Esophagus muscularis mucosa (tissue), 4 donors: ENCODE data around the gene ADAMTS19. TPM values are rescaled to one million over a fixed set of nuclear protein-coding genes. Genes with fewer than 3 reads are reported as not detected.
A peak's percentile ranks its signal among the peaks of the same experiment; 100 is the strongest.

Source experiments
- DNase-seq: peaks from one replicate; pipeline ENCODE4 v3.0.0-alpha.2; 2017; ENCODE audit errors: extremely low spot score
- H3K27ac ChIP-seq, 4 donors: fragments of 200-600 bp; sonication (generic); replicated peaks in 1 of 4; 1 replicate in 3 of 4; 2 replicates in 1 of 4; pipeline ENCODE4 v1.5.1; 2016 to 2019; ENCODE audit warnings: mild to moderate bottlenecking in 1 of 4
- H3K27me3 ChIP-seq, 4 donors: fragments of 200-600 bp; sonication (generic); one replicate each; pipeline versions ENCODE4 v1.5.1 to v1.6.0; 2016 to 2019
- H3K36me3 ChIP-seq, 4 donors: fragments of 200-600 bp; sonication (generic); one replicate each; pipeline ENCODE4 v1.5.1; 2016 to 2019
- H3K4me1 ChIP-seq, 4 donors: fragments of 200-600 bp; sonication (generic); one replicate each; pipeline ENCODE4 v1.5.1; 2016 to 2019
- H3K4me3 ChIP-seq, 4 donors: fragments of 200-600 bp; sonication (generic); 1 replicate in 2 of 4; 2 replicates in 2 of 4; pipeline ENCODE4 v1.5.1; 2016 to 2019; ENCODE audit warnings: mild to moderate bottlenecking in 4 of 4, moderate library complexity in 1 of 4
- H3K9me3 ChIP-seq, 4 donors: fragments of 200-600 bp; sonication (generic); 1 replicate in 3 of 4; 2 replicates in 1 of 4; pipeline ENCODE4 v1.5.1; 2016 to 2019
- CTCF ChIP-seq, 3 experiments: fragments of 200-600 bp in 2 of 3; fragments of 450-650 bp in 1 of 3; sonication (generic) in 2 of 3; IDR thresholded peaks; one replicate each; pipeline ENCODE4 v1.5.1; 2017 to 2019; ENCODE audit warnings: antibody characterized with exemption in 3 of 3, mild to moderate bottlenecking in 2 of 3, moderate library complexity in 1 of 3
- EP300 ChIP-seq: sonication (generic); formaldehyde crosslinking; IDR thresholded peaks from one replicate; pipeline ENCODE4 v1.6.1; 2017; ENCODE audit warnings: antibody characterized with exemption
- POLR2A ChIP-seq: fragments of 450-650 bp; IDR thresholded peaks from one replicate; pipeline ENCODE4 v1.6.1; 2017; ENCODE audit warnings: antibody characterized with exemption, moderate library complexity, mild to moderate bottlenecking, low read depth
- POLR2AphosphoS5 ChIP-seq, 2 donors: sonication (generic); formaldehyde crosslinking; IDR thresholded peaks; one replicate each; pipeline ENCODE4 v1.6.1; 2017; ENCODE audit warnings: antibody characterized with exemption in 2 of 2
- WGBS: methylation state at CpG from one replicate; pipeline ENCODE4 v1.1.5; 2018; 5-methylcytosine and 5-hydroxymethylcytosine counted together
- intact Hi-C: fragments of 100-400 bp; cut with DNase I; formaldehyde crosslinking; loops from one replicate; pipeline ENCODE4 v1.15.1; 2023
- total RNA-seq, 4 donors: library from RNA; depleted of rRNA; stranded (reverse); fragments of >200 nt; gene quantifications; one replicate each; pipeline versions ENCODE4 v1.1.0 to v1.2.1, GENCODE V29; 2016

Gene ADAMTS19
- 10 to 100 TPM in 2 of 4 donors, 1 to 10 TPM in 2; 8.5 to 23.4 (median 10.9) TPM for total RNA-seq

GRCh38 chr5:129459777-129460671 lies at the start of gene ADAMTS19:
TSS of gene ADAMTS19 (plus strand) at chr5:129460298. CDS start at chr5:129460392, 94 bp downstream.
- WGBS = 6% methylated on average over 21 of the region's 75 CpGs

DNA sequence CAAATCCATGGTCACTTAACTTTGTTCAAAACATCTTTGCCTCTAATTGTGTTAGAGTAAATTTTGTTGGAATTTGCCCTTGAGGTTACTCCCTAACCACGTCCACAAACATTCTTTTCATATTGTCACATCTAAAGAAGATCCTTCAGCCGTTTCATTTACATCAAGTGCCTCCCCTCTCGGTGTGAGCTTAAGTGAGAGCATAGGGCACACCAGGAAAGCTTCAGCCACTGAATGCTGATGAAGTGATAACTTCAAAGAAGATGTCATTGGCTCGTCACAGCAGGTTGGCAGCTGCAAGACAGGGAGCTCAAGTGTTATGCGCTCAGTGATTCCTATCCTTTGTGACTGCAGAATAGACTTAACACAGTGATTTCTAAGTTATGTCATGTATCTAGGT lies 49.6 kb upstream of the ADAMTS19 start:
- no peak for DNase-seq
- H3K27me3 ChIP-seq = no peaks in the 10 kb centered on the region
- no peaks in the 10 kb centered on the region for H3K4me1 ChIP-seq
- H3K4me3 ChIP-seq = no peak overlapping the region
- WGBS = 62% methylated on average over 5 of the region's 5 CpGs
- no peak for TF ChIP-seq POLR2AphosphoS5 (IDR thresholded peaks at IDR 0.05)
- TF ChIP-seq CTCF (IDR thresholded peaks at IDR 0.05) = no peak
- TF ChIP-seq EP300 = no peak
- no peak for TF ChIP-seq POLR2A
- H3K9me3 ChIP-seq = peaks cover 0 to 8% (median 0%) of the 10 kb centered on the region in 4 donors
- no peaks in the 10 kb centered on the region for H3K36me3 ChIP-seq
- intact Hi-C loops = no loop called here
- no peak overlapping the region for H3K27ac ChIP-seq

More at GRCh38 chr5:129459777-129460671, at the start of gene ADAMTS19:
- Histone ChIP-seq H3K27me3 (peaks cover 0 to 18% (median 0%) of the 10 kb centered on the region in 4 donors), H3K36me3 (no peaks in the 10 kb centered on the region), H3K4me3 (peak within 1 kb of the TSS; percentile 65 to 81 (median 72)), H3K27ac (peak within 1 kb of the TSS; percentile 77 to 88 (median 82)), H3K9me3 (no peaks in the 10 kb centered on the region), H3K4me1 (peaks cover 0 to 46% (median 28%) of the 10 kb centered on the region in 4 donors)
- DNase-seq = no peak
- TF ChIP-seq POLR2AphosphoS5 (IDR thresholded peaks at IDR 0.05) (no peak), POLR2A (no peak), CTCF (IDR thresholded peaks at IDR 0.05) (no peak), EP300 (no peak)
- intact Hi-C loops = no loop called here

- Histone ChIP-seq H3K9me3 (peaks cover 0 to 12% (median 2%) of the 10 kb centered on the region in 4 donors), H3K27me3 (no peaks in the 10 kb centered on the region), H3K4me3 (no peak overlapping the region), H3K27ac (no peak overlapping the region), H3K36me3 (no peaks in the 10 kb centered on the region), H3K4me1 (no peaks in the 10 kb centered on the region)
- WGBS = 59% methylated on average over 2 of the region's 2 CpGs
- no peak for DNase-seq
- intact Hi-C loops = no loop called here
- TF ChIP-seq POLR2AphosphoS5 (IDR thresholded peaks at IDR 0.05) (no peak), EP300 (no peak), CTCF (IDR thresholded peaks at IDR 0.05) (no peak), POLR2A (no peak)
Measured at GRCh38 chr5:129412721-129413120, 47.4 kb upstream of the ADAMTS19 start.

- Histone ChIP-seq H3K36me3 (no peaks in the 10 kb centered on the region), H3K4me1 (no peaks in the 10 kb centered on the region), H3K27me3 (no peaks in the 10 kb centered on the region), H3K9me3 (peaks cover 0 to 12% (median 2%) of the 10 kb centered on the region in 4 donors), H3K27ac (no peak overlapping the region), H3K4me3 (no peak overlapping the region)
- DNase-seq = no peak
- 92% methylated on average over 2 of the region's 2 CpGs for WGBS
- intact Hi-C loops = no loop called here
- no peak for TF ChIP-seq POLR2A
- TF ChIP-seq POLR2AphosphoS5 (IDR thresholded peaks at IDR 0.05) = no peak
- no peak for TF ChIP-seq EP300
- TF ChIP-seq CTCF (IDR thresholded peaks at IDR 0.05) = no peak
Measured at GRCh38 chr5:129413570-129413969, 46.5 kb upstream of the ADAMTS19 start.
